Measurements from ENCODE around the gene MED23.
A peak's percentile ranks its signal among the peaks of the same experiment; 100 is the strongest.
"Not testable (repeated sequence)": the region's sequence is repeated elsewhere in the genome, so short reads cannot be mapped to it uniquely, and the experiment has no call there.

The MED23 gene

GRCh38 chr6:131547488-131547887 lies 80.6 kb downstream of the MED23 start:
- peaks cover 37% of the 10 kb centered on the region for H3K27me3 Mint-ChIP-seq (ENCODE audit: low read depth)
- H3K9me3 Mint-ChIP-seq: no peaks in the 10 kb centered on the region
- no peak for DNase-seq (ENCODE audit: low spot score)
- no peak overlapping the region for H3K27ac Mint-ChIP-seq
- H3K36me3 Mint-ChIP-seq (ENCODE audit: low read depth): no peaks in the 10 kb centered on the region
- no peaks in the 10 kb centered on the region for H3K4me1 Mint-ChIP-seq (ENCODE audit: low read depth)
- no peak overlapping the region for H3K4me3 Mint-ChIP-seq

- DNase-seq (ENCODE audit: low spot score): no peak
- H3K4me1 Mint-ChIP-seq (ENCODE audit: low read depth): no peaks in the 10 kb centered on the region
- no peaks in the 10 kb centered on the region for H3K9me3 Mint-ChIP-seq
- H3K4me3 Mint-ChIP-seq: no peak overlapping the region
- H3K27me3 Mint-ChIP-seq (ENCODE audit: low read depth): peaks cover 42% of the 10 kb centered on the region
- H3K27ac Mint-ChIP-seq: no peak overlapping the region
- H3K36me3 Mint-ChIP-seq (ENCODE audit: low read depth): no peaks in the 10 kb centered on the region
Observed at GRCh38 chr6:131545317-131545716, 82.7 kb downstream of the MED23 start.

GRCh38 chr6:131538615-131539014 lies 89.4 kb downstream of the MED23 start:
- DNase-seq (ENCODE audit: low spot score); H3K9me3 Mint-ChIP-seq; H3K4me1 Mint-ChIP-seq (ENCODE audit: low read depth); H3K36me3 Mint-ChIP-seq (ENCODE audit: low read depth); H3K4me3 Mint-ChIP-seq; H3K27ac Mint-ChIP-seq: not testable (repeated sequence)
- H3K27me3 Mint-ChIP-seq (ENCODE audit: low read depth): peaks cover 17% of the 10 kb centered on the region

GRCh38 chr6:131532580-131533039 lies 95.4 kb downstream of the MED23 start:
- peaks cover 43% of the 10 kb centered on the region for H3K4me1 Mint-ChIP-seq (ENCODE audit: low read depth)
- peak overlapping the region; percentile 7 for H3K27ac Mint-ChIP-seq
- peaks cover 7% of the 10 kb centered on the region for H3K27me3 Mint-ChIP-seq (ENCODE audit: low read depth)
- H3K9me3 Mint-ChIP-seq: no peaks in the 10 kb centered on the region
- H3K36me3 Mint-ChIP-seq (ENCODE audit: low read depth): peaks cover 4% of the 10 kb centered on the region
- no peak overlapping the region for H3K4me3 Mint-ChIP-seq
- peak; percentile 57 for DNase-seq (ENCODE audit: low spot score)

- H3K27ac Mint-ChIP-seq; H3K27me3 Mint-ChIP-seq (ENCODE audit: low read depth); H3K9me3 Mint-ChIP-seq; H3K4me3 Mint-ChIP-seq; DNase-seq (ENCODE audit: low spot score); H3K36me3 Mint-ChIP-seq (ENCODE audit: low read depth): not testable (repeated sequence)
- H3K4me1 Mint-ChIP-seq (ENCODE audit: low read depth): peaks cover 48% of the 10 kb centered on the region
Observed at GRCh38 chr6:131531681-131532080, 96.4 kb downstream of the MED23 start.

GRCh38 chr6:131530936-131531335 lies 97.1 kb downstream of the MED23 start:
- not testable (repeated sequence) for H3K27me3 Mint-ChIP-seq (ENCODE audit: low read depth); DNase-seq (ENCODE audit: low spot score); H3K9me3 Mint-ChIP-seq; H3K27ac Mint-ChIP-seq; H3K36me3 Mint-ChIP-seq (ENCODE audit: low read depth)
- Mint-ChIP-seq H3K4me3 (peak overlapping the region; percentile 42), H3K4me1 (ENCODE audit: low read depth) (peaks cover 49% of the 10 kb centered on the region)

GRCh38 chr6:131524695-131525336 lies 103.2 kb downstream of the MED23 start:
- Mint-ChIP-seq H3K27me3 (ENCODE audit: low read depth) (peaks cover 7% of the 10 kb centered on the region), H3K4me1 (ENCODE audit: low read depth) (peaks cover 22% of the 10 kb centered on the region), H3K4me3 (no peak overlapping the region), H3K27ac (peak overlapping the region; percentile 2), H3K36me3 (ENCODE audit: low read depth) (peaks cover 6% of the 10 kb centered on the region), H3K9me3 (peaks cover 5% of the 10 kb centered on the region)
- no peak for DNase-seq (ENCODE audit: low spot score)

- Mint-ChIP-seq H3K27me3 (ENCODE audit: low read depth) (peaks cover 12% of the 10 kb centered on the region), H3K36me3 (ENCODE audit: low read depth) (peaks cover 6% of the 10 kb centered on the region), H3K4me1 (ENCODE audit: low read depth) (peaks cover 22% of the 10 kb centered on the region), H3K4me3 (no peak overlapping the region), H3K27ac (peak overlapping the region; percentile 2), H3K9me3 (peaks cover 5% of the 10 kb centered on the region)
- DNase-seq (ENCODE audit: low spot score): no peak
Observed at GRCh38 chr6:131523988-131524673, 103.9 kb downstream of the MED23 start.

Measured in T-helper 2 cell treated with Interferon-gamma antibody and Interleukin-4, amounts not matched to agents 5 μg/mL and 100 μg/mL, for 36 hours (primary cell).